Upper lobe of left lung (tissue), 6 donors: ENCODE results near the gene TMEM31. TPM values are rescaled to one million over a fixed set of nuclear protein-coding genes. Genes with fewer than 3 reads are reported as not detected.

Experiments used
- ATAC-seq, 2 donors: fragments of 200-7000 bp; cut with Tn5 transposase; one replicate each; pipeline ENCODE4 v1.9.1; 2022; ENCODE audit warnings: mild to moderate bottlenecking in 2 of 2, moderate library complexity in 2 of 2; ENCODE audit not compliant: low FRiP score in 2 of 2
- DNase-seq, 2 donors: peaks; one replicate each; pipeline ENCODE4 v3.0.0-alpha.2; 2019 to 2020
- H3K27ac ChIP-seq, 4 donors: fragments of 200-600 bp; sonication (generic); one replicate each; pipeline ENCODE4 v1.5.1; 2016 to 2019
- H3K27me3 ChIP-seq, 4 donors: fragments of 200-600 bp; sonication (generic); one replicate each; pipeline ENCODE4 v1.5.1; 2017 to 2019
- H3K36me3 ChIP-seq, 4 donors: fragments of 200-600 bp; sonication (generic); one replicate each; pipeline ENCODE4 v1.5.1; 2016 to 2019
- H3K4me1 ChIP-seq, 4 donors: fragments of 200-600 bp; sonication (generic); one replicate each; pipeline ENCODE4 v1.5.1; 2018 to 2019
- H3K4me3 ChIP-seq, 4 donors: fragments of 200-600 bp; sonication (generic); one replicate each; pipeline ENCODE4 v1.5.1; 2017 to 2019; ENCODE audit warnings: mild to moderate bottlenecking in 2 of 4, moderate library complexity in 1 of 4
- H3K9me3 ChIP-seq, 4 donors: fragments of 200-600 bp; sonication (generic); one replicate each; pipeline ENCODE4 v1.5.1; 2018 to 2019
- EP300 ChIP-seq, 4 donors: sonication (generic); formaldehyde crosslinking; IDR thresholded peaks; one replicate each; pipeline ENCODE4 v1.5.1; 2017; ENCODE audit warnings: antibody characterized with exemption in 4 of 4, control low read depth in 2 of 4
- POLR2A ChIP-seq, 4 donors: fragments of 450-650 bp; IDR thresholded peaks; one replicate each; pipeline ENCODE4 v1.5.1; 2016 to 2017; ENCODE audit warnings: antibody characterized with exemption in 4 of 4, mild to moderate bottlenecking in 2 of 4
- POLR2AphosphoS5 ChIP-seq, 2 donors: sonication (generic); formaldehyde crosslinking; IDR thresholded peaks; one replicate each; pipeline ENCODE4 v1.5.1; 2017; ENCODE audit warnings: antibody characterized with exemption in 2 of 2
- WGBS, 2 donors: methylation state at CpG; one replicate each; pipeline ENCODE4 v1.1.5; 2017 to 2018; 5-methylcytosine and 5-hydroxymethylcytosine counted together
- total RNA-seq, 6 donors: library from RNA; depleted of rRNA in 4 of 6; stranded (reverse); fragments of >200 nt in 4 of 6; gene quantifications; one replicate each; pipeline versions ENCODE4 v1.1.0 to v1.2.1, GENCODE V29; 2016 to 2021
- TF ChIP-seq, protein P1 (sequence below), 6 experiments: fragments of 450-650 bp in 4 of 6; fragments of 200-600 bp in 2 of 6; sonication (generic) in 2 of 6; IDR thresholded peaks; one replicate each; pipeline ENCODE4 v1.5.1; 2016 to 2019; ENCODE audit warnings: antibody characterized with exemption in 6 of 6
- donor health status: DM: no; HTN: no; CAD: no; lungs with moderate emphysema.
- donor health status: DM: no; HTN: yes; CAD: no; lungs with severe emphysema.

Gene TMEM31
- total RNA-seq, 6 donors from 2014 or later: not detected

DNA sequence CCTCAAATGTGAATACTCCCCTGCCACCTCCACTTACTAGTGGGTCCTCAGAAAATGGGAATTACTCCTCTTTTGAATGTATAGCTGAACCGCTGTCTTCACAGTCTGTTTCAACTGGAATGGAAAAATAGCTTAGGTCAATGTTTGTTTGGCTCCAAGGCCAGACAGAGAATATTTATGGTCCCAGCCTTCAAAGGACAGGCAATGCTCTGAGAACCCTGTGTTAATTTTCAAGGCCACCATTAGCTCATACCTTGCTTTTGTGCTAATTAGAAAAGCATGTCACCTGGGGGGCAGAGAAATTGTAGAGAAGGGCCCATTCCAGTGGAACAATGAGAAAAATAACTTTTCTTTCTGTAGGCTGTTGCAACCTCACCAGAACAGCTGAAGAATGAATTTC is 19.6 kb upstream of the TMEM31 start:
- TF ChIP-seq EP300 (IDR thresholded peaks at IDR 0.05) (no peak), POLR2A (IDR thresholded peaks at IDR 0.05) (no peak), POLR2AphosphoS5 (IDR thresholded peaks at IDR 0.05) (no peak)
- TF ChIP-seq, protein P1, sequence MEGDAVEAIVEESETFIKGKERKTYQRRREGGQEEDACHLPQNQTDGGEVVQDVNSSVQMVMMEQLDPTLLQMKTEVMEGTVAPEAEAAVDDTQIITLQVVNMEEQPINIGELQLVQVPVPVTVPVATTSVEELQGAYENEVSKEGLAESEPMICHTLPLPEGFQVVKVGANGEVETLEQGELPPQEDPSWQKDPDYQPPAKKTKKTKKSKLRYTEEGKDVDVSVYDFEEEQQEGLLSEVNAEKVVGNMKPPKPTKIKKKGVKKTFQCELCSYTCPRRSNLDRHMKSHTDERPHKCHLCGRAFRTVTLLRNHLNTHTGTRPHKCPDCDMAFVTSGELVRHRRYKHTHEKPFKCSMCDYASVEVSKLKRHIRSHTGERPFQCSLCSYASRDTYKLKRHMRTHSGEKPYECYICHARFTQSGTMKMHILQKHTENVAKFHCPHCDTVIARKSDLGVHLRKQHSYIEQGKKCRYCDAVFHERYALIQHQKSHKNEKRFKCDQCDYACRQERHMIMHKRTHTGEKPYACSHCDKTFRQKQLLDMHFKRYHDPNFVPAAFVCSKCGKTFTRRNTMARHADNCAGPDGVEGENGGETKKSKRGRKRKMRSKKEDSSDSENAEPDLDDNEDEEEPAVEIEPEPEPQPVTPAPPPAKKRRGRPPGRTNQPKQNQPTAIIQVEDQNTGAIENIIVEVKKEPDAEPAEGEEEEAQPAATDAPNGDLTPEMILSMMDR (IDR thresholded peaks at IDR 0.05): no peak
- H3K36me3 ChIP-seq: no peaks in the 10 kb centered on the region
- no peaks in the 10 kb centered on the region for H3K9me3 ChIP-seq
- ATAC-seq: no peak
- WGBS, 2 donors: 79 to 100% methylated on average over 1 of the region's 1 CpG
- DNase-seq: no peak
- H3K4me3 ChIP-seq: no peak overlapping the region
- no peak overlapping the region for H3K27ac ChIP-seq
- H3K4me1 ChIP-seq: no peaks in the 10 kb centered on the region
- no peaks in the 10 kb centered on the region for H3K27me3 ChIP-seq

DNA sequence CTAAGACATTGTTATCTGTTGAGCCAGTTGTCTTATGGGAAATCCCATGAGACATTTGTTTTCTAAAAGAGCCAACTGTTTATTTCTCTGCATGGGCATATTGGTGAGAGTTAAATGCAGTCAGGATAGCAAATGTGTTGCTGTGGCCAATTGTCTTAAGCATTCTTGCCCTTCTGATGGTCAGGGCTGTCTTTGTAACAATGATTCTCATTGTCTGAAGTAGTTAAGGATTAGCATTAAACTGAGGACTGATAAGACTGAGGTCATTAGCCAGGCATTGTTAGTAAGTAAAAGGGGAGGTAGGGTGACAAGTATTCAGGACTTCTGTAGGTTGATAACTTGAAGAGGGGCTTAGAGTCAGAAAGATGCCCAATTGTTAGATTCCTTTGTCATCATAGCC is 13.0 kb upstream of the TMEM31 start:
- H3K4me1 ChIP-seq: no peaks in the 10 kb centered on the region
- TF ChIP-seq POLR2AphosphoS5 (IDR thresholded peaks at IDR 0.05) (no peak), POLR2A (IDR thresholded peaks at IDR 0.05) (no peak), EP300 (IDR thresholded peaks at IDR 0.05) (no peak)
- TF ChIP-seq, protein P1 (IDR thresholded peaks at IDR 0.05): no peak
- no peaks in the 10 kb centered on the region for H3K9me3 ChIP-seq
- no peak overlapping the region for H3K27ac ChIP-seq
- ATAC-seq (no peak), DNase-seq (no peak)
- H3K4me3 ChIP-seq: no peak overlapping the region
- no peaks in the 10 kb centered on the region for H3K27me3 ChIP-seq
- no peaks in the 10 kb centered on the region for H3K36me3 ChIP-seq

DNA sequence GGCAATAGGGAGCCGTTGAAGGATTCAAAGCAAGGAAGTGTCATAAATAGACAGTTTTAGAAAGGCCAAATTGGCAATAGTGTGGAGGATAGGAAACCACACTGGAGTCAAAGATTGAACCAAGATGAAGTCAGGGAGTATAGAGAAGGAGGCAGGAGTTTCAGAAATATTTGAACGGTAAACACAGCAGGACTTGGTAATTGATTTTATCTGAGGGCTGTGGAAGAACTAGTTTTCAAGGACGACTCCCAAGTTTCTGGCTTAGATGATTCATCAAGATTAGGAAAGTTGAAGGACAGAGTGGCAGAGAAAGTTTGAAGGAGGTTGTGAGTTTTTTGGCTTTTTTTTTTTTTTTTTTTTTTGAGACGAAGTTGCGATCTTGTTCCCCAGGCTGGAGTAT is 11.5 kb upstream of the TMEM31 start:
- no peak overlapping the region for H3K4me3 ChIP-seq
- no peaks in the 10 kb centered on the region for H3K4me1 ChIP-seq
- TF ChIP-seq EP300 (IDR thresholded peaks at IDR 0.05) (no peak), POLR2A (IDR thresholded peaks at IDR 0.05) (no peak), POLR2AphosphoS5 (IDR thresholded peaks at IDR 0.05) (no peak)
- TF ChIP-seq, protein P1 (IDR thresholded peaks at IDR 0.05): no peak
- H3K27ac ChIP-seq: no peak overlapping the region
- no peaks in the 10 kb centered on the region for H3K36me3 ChIP-seq
- ATAC-seq: no peak
- no peaks in the 10 kb centered on the region for H3K9me3 ChIP-seq
- H3K27me3 ChIP-seq: no peaks in the 10 kb centered on the region
- WGBS, 2 donors: 77 to 84% methylated on average over 5 of the region's 5 CpGs
- no peak for DNase-seq

DNA sequence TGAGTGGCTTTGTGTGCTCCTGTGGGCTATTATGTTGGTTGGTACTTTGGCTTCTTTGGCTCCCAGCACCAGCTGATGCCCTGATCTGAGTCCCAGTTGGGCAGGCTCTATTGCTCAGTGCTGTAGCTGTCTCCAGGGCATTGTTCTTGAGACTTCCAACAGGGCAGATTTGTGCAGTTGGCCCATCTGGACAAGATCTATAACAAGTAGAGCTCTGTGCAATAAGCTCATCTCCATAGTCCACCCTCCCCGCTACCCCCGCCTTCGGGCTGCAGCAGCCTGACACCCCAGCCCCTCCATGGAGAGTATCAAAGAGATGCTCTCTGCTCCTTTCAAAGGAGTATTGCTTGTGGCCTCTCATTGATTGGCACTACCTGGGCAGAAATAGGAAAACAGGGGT is 5.8 kb upstream of the TMEM31 start:
- WGBS, 2 donors: 89% methylated on average over 3 of the region's 3 CpGs; no CpG with 5 or more reads in 1 of the 2 donors
- H3K9me3 ChIP-seq: no peaks in the 10 kb centered on the region
- H3K27me3 ChIP-seq: no peaks in the 10 kb centered on the region
- TF ChIP-seq POLR2AphosphoS5 (IDR thresholded peaks at IDR 0.05) (no peak), POLR2A (IDR thresholded peaks at IDR 0.05) (no peak), EP300 (IDR thresholded peaks at IDR 0.05) (no peak)
- TF ChIP-seq, protein P1 (IDR thresholded peaks at IDR 0.05): no peak
- no peaks in the 10 kb centered on the region for H3K36me3 ChIP-seq
- no peak overlapping the region for H3K4me3 ChIP-seq
- no peak overlapping the region for H3K27ac ChIP-seq
- ATAC-seq: no peak
- DNase-seq: no peak
- no peaks in the 10 kb centered on the region for H3K4me1 ChIP-seq

DNA sequence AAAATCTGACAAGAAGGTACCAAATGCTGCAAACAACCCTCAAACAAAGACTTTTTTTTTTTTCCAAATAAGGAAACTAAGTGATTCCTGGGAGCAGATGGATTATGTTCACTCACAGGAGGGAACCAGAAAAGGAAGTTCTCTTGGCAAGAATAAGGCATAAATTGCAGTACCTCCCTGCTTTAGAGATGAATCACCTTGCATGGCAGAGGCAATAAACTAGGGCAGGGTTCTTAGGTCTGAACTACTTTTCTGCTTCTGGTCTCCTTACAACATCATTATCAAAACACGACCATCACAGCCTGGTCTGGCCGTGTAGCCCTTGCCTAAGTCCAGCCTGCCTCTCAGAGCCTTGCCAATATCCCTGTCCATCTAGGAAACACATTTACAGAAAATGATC is 6.3 kb downstream of the TMEM31 start:
- ATAC-seq: peak in 1 of 2 donors; percentile 21
- TF ChIP-seq POLR2A (IDR thresholded peaks at IDR 0.05): no peak
- no peak for TF ChIP-seq POLR2AphosphoS5 (IDR thresholded peaks at IDR 0.05)
- no peak for TF ChIP-seq EP300 (IDR thresholded peaks at IDR 0.05)
- TF ChIP-seq, protein P1 (IDR thresholded peaks at IDR 0.05): no peak
- WGBS, 2 donors: 63 to 64% methylated on average over 2 of the region's 2 CpGs
- H3K27me3 ChIP-seq: no peaks in the 10 kb centered on the region
- no peaks in the 10 kb centered on the region for H3K9me3 ChIP-seq
- no peak overlapping the region for H3K4me3 ChIP-seq
- no peaks in the 10 kb centered on the region for H3K4me1 ChIP-seq
- no peaks in the 10 kb centered on the region for H3K36me3 ChIP-seq
- H3K27ac ChIP-seq: no peak overlapping the region
- DNase-seq: no peak
